NCI-H2227 (cell line): ENCODE measurements around the gene ATG7.

Experiments
- DNase-seq: peaks from one replicate; lab custom pipeline; 2025; ENCODE audit not compliant: unreplicated experiment; lab: John Stamatoyannopoulos, UW

ATG7 gene

DNA sequence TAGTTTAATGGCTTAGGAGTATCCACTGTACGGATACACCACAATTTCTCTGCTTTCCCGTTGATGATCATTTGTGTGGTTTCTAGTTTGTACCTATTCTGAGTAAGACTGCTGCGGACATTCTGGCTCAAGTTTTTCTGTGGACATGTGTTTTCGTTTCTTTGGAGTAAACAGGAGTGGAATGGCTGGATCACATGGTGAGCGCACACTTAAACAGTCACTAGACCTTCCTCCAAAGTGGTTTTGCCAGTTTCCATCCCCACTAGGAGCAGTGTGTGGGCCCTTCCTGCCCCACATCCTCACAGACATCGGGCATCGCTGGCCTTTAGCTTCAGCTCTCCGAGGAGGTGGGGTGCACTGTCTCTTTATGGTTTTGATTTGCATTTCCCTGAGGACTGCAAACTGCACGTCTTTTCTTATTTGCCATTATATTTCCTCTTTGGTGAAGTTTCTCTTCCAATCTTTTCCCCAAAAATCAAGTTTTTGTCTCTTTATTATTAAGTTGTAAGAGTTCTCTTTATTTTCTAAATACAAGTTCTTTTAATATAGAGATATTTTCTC lies 277.5 kb downstream of the ATG7 start:
- no peak for DNase-seq

DNA sequence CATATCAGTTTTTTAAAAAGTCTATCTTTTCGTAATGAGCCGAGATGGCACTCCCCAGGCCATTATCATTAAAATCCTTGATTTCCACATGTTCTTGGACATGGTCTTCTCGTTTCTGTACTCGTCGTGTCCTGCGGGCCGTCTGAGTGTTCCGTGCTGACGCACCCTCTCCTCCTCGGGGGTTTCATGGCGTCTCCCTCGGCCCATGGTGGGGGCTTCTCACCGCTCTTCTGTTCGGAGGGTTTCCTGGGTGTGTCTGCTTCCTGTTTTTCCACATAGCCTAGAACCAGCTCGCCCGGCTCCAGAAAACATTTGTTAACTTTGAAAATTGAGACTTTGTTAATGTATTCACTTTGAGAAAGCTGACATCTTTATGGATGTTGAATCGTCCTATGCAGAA lies 278.8 kb downstream of the ATG7 start:
- DNase-seq, result no peak

DNA sequence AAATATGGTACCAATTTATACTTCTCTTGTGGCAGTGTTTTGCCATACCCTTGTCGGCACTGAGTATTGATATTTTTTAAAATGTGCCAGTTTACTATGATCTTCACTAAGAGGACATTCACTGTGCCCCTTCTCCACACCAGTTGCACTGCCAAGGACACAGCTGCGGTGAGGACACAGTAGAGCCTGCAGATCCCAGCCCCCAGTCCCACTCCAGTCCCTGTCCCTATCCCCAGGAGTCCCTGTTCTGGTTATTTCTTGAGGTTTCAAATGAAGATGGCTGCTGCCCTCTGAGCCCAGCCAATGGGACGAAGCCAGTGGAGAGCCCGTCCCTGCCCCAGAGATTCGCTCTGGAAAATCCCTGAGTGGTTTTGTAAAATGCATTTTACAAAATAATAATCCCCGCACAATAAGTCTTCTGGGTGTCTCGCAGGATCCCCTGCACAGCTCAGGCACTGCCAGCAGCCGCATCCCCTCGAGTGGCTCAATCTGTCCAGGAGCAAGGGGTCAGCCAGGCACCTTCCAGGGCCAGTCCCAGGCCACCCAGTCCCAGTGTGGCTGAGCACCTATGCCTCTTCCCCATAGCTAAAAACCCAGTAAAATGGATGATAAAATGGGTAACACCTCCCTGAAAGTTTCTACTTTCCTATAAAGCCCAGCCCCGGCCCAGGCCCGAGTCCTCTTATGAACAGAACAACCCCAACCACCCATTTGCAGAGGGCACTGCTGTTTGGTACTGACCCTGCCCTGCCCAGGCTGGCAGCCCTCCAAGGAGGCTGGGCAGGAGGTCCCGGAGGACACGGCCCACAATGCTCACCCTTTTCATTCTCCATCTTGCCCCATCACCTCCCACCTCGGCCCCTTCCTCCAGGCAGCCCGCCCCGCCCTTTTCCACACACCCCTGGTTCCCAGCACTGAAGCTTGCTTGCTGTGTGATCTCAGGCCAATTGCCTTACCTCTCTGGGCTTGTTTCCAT lies 280.4 kb downstream of the ATG7 start:
- DNase-seq, result no peak

DNA sequence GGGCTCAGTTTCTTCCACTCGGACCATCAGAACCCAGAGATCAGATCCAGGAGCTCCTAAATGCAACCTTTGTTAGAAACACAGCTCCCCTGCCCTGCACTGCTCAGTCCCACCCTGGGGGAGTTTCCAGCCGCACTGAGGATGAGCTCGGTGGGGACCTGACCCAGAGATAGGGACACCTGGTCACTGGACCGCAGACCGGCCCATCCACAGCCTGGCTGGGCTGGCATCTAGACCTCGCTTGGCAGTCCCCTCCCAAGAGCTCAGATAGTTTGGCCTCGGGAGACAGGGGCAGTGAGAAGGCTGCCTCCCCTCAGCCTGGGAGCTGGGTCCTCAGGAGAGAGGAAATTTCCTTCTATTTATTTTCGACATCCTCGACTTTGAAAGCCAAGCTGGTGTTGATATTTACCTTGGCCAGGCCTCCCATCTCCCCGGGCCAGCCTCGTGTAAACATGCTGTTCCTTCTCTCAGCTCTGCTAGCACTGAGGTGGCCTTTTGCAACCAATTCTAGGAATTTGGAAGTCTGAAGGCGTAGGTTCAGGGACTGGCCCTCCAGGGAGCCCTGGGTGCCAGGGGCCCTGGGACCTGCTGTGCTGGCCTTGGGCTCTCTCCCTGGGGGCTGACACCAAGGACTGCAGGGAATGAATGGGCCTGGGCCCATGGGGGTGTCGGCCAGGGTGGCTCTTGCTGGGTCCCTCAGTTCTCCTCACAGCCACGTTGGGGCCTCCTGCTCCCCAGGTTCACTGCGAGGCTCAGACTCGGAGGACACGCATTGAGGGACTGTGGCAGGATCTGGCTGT lies 281.4 kb downstream of the ATG7 start:
- no peak for DNase-seq

DNA sequence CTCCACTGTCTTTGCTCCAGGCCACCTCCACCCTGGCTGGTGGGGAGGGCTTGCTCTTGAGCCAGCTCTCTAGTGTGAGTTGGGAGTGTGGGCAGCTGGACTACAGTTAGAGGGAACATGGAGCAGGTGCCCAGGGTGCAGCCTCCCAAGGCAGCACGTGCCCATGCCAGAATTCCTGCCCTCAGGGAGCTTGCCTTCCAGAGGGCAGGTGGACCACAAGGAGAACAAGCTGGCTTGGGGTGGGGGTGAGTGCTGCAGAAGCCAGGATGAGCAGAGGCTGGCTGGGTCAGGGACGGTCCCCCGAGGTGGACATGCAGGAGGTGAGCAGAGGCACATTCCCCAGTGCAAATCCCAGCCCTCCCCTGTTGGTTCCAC lies 282.0 kb downstream of the ATG7 start:
- no peak for DNase-seq

DNA sequence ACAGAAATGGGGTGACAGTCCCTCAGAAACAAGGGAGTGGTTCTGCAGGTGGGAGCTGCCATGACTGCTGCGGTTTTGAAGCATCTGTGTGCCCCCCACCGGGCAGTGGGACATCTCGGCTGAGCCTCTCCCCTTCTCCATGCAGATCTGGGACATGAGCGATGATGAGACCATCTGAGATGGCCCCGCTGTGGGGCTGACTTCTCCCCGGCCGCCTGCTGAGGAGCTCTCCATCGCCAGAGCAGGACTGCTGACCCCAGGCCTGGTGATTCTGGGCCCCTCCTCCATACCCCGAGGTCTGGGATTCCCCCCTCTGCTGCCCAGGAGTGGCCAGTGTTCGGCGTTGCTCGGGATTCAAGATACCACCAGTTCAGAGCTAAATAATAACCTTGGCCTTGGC lies 282.5 kb downstream of the ATG7 start:
- no peak for DNase-seq

DNA sequence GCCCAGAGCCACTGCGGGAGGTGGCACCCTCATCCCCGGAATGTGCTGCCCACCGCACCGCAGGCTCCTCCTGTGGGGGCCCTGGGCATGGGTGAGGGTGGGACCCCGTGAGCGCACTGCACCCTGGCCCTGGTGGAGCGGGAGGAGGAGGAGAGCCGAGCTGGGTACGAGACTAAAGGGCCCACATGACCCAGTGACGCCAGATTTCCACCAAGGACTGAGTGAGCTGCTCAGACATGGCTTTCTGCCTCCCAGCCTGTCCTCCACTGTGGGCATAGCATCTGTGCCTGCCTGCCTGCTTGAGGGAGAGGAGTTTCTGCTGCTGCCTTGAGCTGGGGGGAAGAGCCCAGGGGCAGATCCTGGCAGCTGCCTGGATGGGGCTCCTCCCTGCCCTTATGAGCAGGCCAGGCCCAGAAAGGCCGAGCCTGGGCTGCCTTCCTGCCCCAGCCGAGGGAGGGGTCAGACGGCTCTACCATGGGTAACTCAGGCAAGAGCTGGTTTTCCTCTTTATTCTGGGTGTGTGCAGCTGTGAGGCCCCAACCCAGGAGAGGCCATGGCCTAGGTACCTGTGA lies 283.1 kb downstream of the ATG7 start:
- DNase-seq, result no peak

DNA sequence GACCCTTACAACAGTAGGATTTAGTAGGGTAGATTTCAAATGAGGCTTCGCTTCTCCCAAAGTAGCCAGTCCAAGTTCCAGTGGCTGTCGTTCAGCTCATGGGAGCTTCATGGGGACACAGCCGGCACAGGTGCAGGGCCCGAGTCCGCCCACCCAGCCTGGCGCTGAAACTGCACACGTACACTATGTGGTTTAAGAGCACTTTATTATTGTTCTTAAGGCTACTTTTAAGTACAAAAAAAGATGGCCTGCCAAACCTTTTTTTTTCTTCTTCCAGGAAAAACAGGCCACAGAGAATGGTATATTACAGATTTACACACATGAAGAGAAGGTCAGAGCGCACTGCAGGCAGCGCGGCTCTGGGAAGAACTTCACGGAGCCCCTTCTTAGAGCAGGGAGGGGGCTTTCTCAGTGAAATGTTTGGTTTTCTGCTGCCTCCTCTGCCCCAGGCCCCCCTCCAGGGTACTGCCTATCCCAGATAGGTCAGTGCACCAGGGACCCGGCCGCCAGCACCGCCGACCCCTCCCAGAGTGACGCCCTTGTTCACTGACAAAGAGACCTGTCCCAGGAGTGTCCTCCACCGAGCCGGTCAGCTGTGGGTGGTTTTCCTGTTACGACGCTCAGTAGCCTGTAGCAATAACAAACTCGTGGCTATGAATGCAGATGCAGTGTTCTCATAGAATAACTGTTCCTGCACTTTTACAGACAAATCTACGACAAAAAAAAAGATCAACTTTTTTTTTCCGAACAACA lies 283.9 kb downstream of the ATG7 start:
- no peak for DNase-seq

DNA sequence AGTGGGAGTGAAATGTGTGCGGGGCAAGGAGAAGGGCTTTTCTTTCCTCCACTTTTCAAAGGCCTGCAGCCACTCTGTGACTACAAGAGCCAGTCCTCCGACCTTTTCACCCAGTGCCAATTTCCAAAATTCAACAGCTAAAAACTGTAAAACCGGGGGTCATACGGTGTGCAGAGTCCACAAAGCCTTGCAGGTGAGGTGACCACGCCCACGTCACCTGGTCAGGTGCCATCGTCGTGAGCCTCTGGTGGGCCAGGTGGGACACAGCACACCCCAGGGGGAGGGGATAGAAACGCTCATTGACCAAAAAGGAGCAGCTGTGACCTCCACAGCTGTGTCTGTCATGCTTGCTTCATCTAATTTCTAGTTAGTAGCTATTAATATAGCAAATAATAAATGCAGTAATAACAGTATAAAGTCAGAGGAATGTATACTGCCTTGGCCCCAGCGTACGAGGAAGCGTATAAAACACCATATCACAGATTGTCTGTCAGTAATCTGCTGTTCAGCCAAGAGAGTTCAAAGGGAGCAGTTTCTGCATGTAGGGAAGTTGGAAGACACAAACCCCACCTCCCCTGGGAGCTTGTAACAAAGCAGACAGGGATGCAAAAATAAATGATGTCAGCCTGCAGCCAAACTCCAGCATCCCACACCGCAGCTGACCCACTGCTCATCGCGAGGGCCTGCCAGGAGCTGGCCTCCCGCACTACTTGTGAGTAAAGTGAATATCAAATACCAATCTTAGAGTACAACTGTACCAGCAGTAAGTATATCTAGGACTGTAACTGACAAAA lies 284.9 kb downstream of the ATG7 start:
- no peak for DNase-seq

DNA sequence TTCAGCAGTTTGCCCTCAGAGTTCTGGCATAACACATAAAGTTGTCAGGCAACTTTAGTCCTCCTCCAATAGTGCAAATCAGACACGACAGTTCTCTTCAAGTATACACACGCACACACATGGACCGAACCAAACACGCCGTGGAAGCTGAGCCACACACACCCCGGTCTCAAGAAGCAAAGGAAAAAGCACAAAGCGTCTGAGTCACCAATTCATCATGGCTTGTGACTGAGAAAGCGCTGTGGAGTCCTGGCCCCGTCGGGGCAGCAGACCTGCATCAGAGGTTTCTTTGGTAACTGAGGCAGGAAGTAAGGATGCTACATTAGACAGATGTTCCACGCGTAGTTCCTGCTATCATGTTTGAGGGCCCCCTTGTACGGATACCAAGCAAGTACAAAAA lies 285.8 kb downstream of the ATG7 start:
- no peak for DNase-seq

DNA sequence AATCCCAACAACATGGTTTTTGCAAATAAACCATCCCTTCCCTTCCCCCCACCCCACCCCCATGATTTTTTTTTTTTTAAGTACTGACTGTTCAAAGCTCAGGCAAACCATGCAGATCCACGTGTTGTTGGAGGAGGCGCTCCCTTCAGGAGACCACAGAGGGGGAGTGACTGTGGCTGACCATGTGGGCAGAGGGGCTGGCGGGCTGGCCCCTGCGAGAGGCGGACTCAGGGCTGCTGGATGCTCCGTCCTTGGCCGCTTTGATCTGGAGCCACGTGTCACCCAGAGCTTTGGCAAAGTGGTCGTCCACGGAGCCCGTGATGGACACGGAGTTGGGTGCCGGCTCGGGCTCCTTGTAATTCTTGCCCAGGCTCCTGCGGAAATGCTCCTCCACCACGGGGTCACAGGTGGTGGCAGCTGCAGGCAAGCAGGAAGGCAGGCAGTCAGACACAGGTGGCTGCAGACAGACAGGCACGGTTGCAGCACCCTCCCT lies 286.3 kb downstream of the ATG7 start:
- DNase-seq, result no peak

DNA sequence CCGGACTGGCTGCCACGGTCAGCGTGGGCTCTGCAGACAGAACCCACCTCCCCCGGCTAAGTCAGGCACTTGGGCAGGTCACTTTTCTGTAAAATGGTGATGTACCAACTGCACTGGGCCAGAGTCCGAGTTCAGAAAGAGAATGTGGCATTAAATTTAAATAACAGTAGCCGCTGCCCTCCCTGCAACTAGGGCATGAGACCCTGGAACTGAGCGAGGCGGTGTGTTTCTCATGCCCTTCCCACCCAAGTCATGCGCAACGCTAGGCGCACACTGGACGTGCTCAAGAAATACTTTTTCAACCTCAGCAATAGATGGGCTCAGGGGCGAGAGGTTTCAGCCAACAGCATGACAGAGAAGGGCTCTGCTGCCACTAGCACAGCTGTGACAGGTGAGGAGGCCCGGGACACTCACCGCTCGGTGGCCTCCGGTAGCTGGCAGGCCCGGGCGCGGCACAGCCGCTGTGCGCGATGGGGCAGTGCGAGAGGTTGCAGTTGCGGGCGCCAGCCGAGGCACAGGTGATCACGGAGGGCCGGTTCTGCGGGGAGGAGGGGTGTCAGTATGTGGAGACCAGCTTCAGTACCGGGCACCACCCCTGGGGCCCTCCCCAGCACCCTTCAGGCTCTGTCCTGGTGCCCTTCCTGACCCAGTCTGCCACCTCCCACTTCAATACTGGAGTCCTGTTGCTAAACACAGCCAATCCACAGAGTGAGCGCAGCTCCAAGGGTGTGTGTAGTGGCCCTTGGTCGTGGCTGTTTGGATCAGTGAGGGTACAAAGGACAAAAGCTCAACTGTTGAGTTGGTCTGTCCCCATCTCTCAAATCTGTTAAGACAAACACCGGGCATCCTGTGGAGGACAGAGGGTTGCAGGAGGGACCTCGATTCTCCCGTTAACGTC lies 287.0 kb downstream of the ATG7 start:
- no peak for DNase-seq

DNA sequence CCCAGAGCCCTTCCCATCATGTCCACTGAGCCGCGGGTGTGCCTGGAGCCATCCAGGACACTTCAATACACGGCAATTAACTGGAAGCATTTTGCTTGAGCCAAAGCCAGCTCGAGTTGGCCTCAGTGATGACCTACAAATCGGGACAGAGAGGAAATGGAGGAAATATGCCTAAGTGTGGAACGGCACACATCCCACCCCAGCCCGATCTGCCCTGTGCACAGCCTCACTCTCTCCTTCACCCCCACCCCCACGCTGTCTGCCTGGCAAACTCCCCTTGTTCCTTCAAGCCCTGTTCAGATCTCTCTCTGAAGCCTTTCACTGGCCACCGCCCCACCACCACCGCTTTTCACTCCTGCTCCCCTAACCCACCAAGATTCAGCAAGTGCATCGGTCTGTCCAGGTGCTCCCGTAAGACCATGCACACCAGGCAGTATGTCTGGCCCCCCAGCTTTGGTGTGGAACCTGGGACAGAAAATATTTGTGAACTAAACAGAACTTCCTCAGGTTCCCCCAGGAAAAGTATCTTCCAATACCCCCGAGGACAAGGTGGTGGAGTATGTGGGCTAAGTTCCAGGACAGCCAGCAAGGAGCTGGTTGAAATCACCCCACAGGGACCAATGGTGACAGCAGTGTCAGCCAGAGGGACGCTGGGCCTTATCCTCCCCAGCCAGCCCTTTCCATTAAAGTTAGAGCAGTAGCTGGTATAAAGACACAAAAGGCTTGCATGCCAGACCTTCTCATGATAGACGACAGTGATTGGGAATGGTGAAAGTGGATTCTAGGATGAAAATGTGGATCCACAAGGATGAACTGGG lies 287.8 kb downstream of the ATG7 start:
- no peak for DNase-seq

DNA sequence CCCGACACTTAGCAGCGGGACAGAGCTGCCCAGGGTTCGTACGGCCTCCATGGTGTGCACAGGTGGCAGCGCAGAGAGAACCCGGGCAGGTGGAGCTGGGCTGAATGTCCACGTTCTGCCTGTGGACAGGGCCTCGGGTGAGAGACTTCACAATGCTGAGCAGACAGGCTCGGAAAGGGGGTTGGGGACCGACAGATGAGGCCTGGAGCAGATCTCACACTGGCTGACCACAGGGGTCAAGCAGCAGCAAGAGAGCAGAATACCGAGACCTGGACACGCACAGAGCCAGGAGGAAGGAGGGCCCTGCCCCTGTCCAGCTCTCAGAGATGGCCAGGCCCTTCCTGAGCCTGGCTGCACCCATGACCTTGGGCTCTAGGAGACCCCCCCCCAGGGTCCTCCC lies 288.5 kb downstream of the ATG7 start:
- no peak for DNase-seq

DNA sequence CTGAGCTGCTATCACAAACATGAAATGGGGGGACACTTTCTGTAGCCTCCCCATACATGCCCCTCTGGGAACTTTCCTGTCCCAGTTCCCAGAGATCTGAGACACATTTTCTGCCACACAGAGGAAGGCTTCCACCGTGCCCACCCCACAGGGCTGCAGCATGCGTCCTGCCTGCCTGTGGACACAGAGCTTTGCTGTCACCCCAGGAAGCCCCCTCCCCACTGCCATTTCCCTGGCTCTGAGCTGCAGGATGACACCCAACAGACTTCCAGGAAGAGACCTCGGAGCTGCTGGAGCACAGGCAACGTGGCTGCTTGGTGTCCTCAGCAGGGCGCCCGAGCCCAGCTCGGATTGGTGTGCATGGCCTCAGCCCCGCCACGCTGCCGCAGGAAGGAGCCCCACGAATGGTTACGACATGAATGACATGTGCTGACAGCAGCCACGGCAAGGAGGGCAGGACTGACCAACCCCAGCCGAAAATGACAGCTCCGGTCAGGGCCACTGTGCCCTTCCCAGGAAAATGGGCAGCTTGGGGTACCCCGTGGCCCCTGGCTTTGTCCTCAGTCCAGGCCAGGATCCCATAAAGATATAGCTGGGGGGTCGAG lies 290.2 kb downstream of the ATG7 start:
- DNase-seq, result no peak

DNA sequence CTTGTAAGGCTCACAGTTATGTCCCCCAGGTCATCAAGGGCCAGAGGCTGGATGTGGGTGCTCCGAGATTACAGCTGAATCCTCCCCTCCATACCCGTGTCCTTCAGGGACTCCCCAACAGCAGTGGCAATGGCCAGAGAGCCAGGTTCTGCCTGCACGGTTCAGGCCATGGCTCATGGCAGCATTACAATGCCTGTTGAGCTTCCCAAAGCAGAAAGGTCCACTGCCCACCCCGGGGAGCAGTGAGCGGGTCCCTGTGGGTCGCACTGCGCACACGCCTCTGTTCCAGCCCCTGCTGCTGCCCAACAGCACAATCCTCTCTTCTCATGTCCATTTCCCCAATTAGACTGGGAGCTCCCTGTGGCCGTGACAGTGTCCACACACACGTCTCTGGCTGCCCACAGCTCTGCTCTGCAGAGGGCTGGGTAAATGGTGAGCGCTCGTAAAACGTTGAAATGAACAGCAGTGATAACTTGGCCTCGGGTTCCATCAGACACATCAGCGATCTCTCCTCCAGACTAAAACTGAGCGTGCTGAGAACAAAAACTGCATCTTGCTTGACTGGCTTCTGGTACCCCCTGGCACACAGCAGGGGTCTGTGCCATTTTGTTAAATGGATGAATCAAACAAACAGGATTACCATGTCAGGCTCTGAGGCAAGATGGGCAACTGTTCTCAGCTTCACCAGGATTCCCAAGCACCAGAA lies 291.1 kb downstream of the ATG7 start:
- no peak for DNase-seq

DNA sequence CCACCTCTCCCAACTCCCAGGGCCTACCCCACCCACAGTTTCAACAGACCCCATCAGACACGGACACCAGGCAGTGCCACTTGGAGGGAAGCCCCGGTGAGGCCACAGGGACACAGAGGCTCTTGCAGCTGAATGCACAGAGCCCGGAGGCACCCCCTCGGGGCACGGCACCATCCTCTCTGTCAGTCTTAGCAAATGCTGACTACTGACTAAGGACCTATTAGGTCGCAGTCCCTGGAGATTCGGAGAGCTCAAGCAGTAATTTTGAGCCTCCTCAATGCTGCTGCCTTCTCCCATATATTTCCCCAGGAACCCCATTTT lies 291.6 kb downstream of the ATG7 start:
- DNase-seq, result no peak
